Measurements from ENCODE around the gene CCBE1. TPM values are rescaled to one million over a fixed set of nuclear protein-coding genes. Genes with fewer than 3 reads are reported as not detected.

Gene CCBE1
- total RNA-seq, 1 donor from 2014 or later = not detected

- Mint-ChIP-seq H3K4me3 (no peak overlapping the region), H3K9me3 (no peaks in the 10 kb centered on the region), H3K4me1 (no peaks in the 10 kb centered on the region), H3K27ac (no peak overlapping the region), H3K27me3 (no peaks in the 10 kb centered on the region), H3K36me3 (ENCODE audit: low read depth) (no peaks in the 10 kb centered on the region)
- DNase-seq = no peak
- intact Hi-C loops (cut with micrococcal nuclease) = no loop called here
These were observed 92.3 kb downstream of the CCBE1 start for GRCh38 chr18:59604877-59605276.

- no peaks in the 10 kb centered on the region for H3K36me3 Mint-ChIP-seq (ENCODE audit: low read depth)
- intact Hi-C loops (cut with micrococcal nuclease) = no loop called here
These were observed 100.2 kb downstream of the CCBE1 start for GRCh38 chr18:59597049-59597448.

GRCh38 chr18:59593291-59593717 lies 103.9 kb downstream of the CCBE1 start:
- intact Hi-C loops (cut with micrococcal nuclease) = no loop called here
- no peaks in the 10 kb centered on the region for H3K36me3 Mint-ChIP-seq (ENCODE audit: low read depth)
- no peak overlapping the region for H3K4me3 Mint-ChIP-seq
- DNase-seq = no peak
- H3K27me3 Mint-ChIP-seq = no peaks in the 10 kb centered on the region
- no peak overlapping the region for H3K27ac Mint-ChIP-seq
- H3K9me3 Mint-ChIP-seq = no peaks in the 10 kb centered on the region
- no peaks in the 10 kb centered on the region for H3K4me1 Mint-ChIP-seq

More at GRCh38 chr18:59597049-59597448, 100.2 kb downstream of the CCBE1 start:
- Mint-ChIP-seq H3K9me3 (no peaks in the 10 kb centered on the region), H3K4me1 (no peaks in the 10 kb centered on the region), H3K4me3 (no peak overlapping the region), H3K27me3 (no peaks in the 10 kb centered on the region), H3K27ac (no peak overlapping the region)
- DNase-seq = no peak

- Mint-ChIP-seq H3K27ac (no peak overlapping the region), H3K4me3 (no peak overlapping the region)
- intact Hi-C loops (cut with micrococcal nuclease) = no loop called here
These were observed 104.6 kb downstream of the CCBE1 start for GRCh38 chr18:59592624-59593023.

GRCh38 chr18:59582395-59582794 lies 114.8 kb downstream of the CCBE1 start:
- H3K27ac Mint-ChIP-seq = no peak overlapping the region
- H3K9me3 Mint-ChIP-seq = no peaks in the 10 kb centered on the region
- H3K4me3 Mint-ChIP-seq = no peak overlapping the region
- intact Hi-C loops (cut with micrococcal nuclease) = no loop called here
- no peaks in the 10 kb centered on the region for H3K4me1 Mint-ChIP-seq
- H3K36me3 Mint-ChIP-seq (ENCODE audit: low read depth) = no peaks in the 10 kb centered on the region
- H3K27me3 Mint-ChIP-seq = peaks cover 3% of the 10 kb centered on the region
- no peak for DNase-seq

More at GRCh38 chr18:59592624-59593023, 104.6 kb downstream of the CCBE1 start:
- H3K27me3 Mint-ChIP-seq = no peaks in the 10 kb centered on the region
- DNase-seq = no peak
- no peaks in the 10 kb centered on the region for H3K9me3 Mint-ChIP-seq
- no peaks in the 10 kb centered on the region for H3K36me3 Mint-ChIP-seq (ENCODE audit: low read depth)
- H3K4me1 Mint-ChIP-seq = no peaks in the 10 kb centered on the region

GRCh38 chr18:59579509-59579908 lies 117.7 kb downstream of the CCBE1 start:
- Mint-ChIP-seq H3K9me3 (no peaks in the 10 kb centered on the region), H3K4me3 (no peak overlapping the region), H3K36me3 (ENCODE audit: low read depth) (no peaks in the 10 kb centered on the region), H3K27ac (no peak overlapping the region), H3K27me3 (peaks cover 2% of the 10 kb centered on the region), H3K4me1 (no peaks in the 10 kb centered on the region)
- DNase-seq = no peak
- intact Hi-C loops (cut with micrococcal nuclease) = no loop called here

GRCh38 chr18:59577386-59577655 lies 119.9 kb downstream of the CCBE1 start:
- peaks cover 2% of the 10 kb centered on the region for H3K27me3 Mint-ChIP-seq
- H3K4me3 Mint-ChIP-seq = no peak overlapping the region
- no peak overlapping the region for H3K27ac Mint-ChIP-seq
- no peaks in the 10 kb centered on the region for H3K4me1 Mint-ChIP-seq
- H3K36me3 Mint-ChIP-seq (ENCODE audit: low read depth) = no peaks in the 10 kb centered on the region
- intact Hi-C loops (cut with micrococcal nuclease) = no loop called here
- no peak for DNase-seq
- no peaks in the 10 kb centered on the region for H3K9me3 Mint-ChIP-seq

GRCh38 chr18:59576541-59577385 lies 120.5 kb downstream of the CCBE1 start:
- Mint-ChIP-seq H3K9me3 (no peaks in the 10 kb centered on the region), H3K4me1 (no peaks in the 10 kb centered on the region), H3K27me3 (peaks cover 2% of the 10 kb centered on the region), H3K4me3 (no peak overlapping the region), H3K27ac (no peak overlapping the region), H3K36me3 (ENCODE audit: low read depth) (no peaks in the 10 kb centered on the region)
- intact Hi-C loops (cut with micrococcal nuclease) = no loop called here
- DNase-seq = no peak

GRCh38 chr18:59575995-59576394 lies 121.2 kb downstream of the CCBE1 start:
- H3K36me3 Mint-ChIP-seq (ENCODE audit: low read depth) = no peaks in the 10 kb centered on the region
- DNase-seq = no peak
- H3K9me3 Mint-ChIP-seq = no peaks in the 10 kb centered on the region
- no peaks in the 10 kb centered on the region for H3K4me1 Mint-ChIP-seq
- intact Hi-C loops (cut with micrococcal nuclease) = no loop called here
- H3K27ac Mint-ChIP-seq = no peak overlapping the region
- H3K4me3 Mint-ChIP-seq = no peak overlapping the region
- H3K27me3 Mint-ChIP-seq = peaks cover 2% of the 10 kb centered on the region

GRCh38 chr18:59573962-59574361 lies 123.3 kb downstream of the CCBE1 start:
- Mint-ChIP-seq H3K9me3 (no peaks in the 10 kb centered on the region), H3K36me3 (ENCODE audit: low read depth) (no peaks in the 10 kb centered on the region), H3K27ac (no peak overlapping the region), H3K4me1 (no peaks in the 10 kb centered on the region), H3K4me3 (no peak overlapping the region), H3K27me3 (peaks cover 2% of the 10 kb centered on the region)
- no peak for DNase-seq
- intact Hi-C loops (cut with micrococcal nuclease) = no loop called here

GRCh38 chr18:59571902-59572301 lies 125.3 kb downstream of the CCBE1 start:
- intact Hi-C loops (cut with micrococcal nuclease) = no loop called here
- H3K9me3 Mint-ChIP-seq = no peaks in the 10 kb centered on the region
- H3K36me3 Mint-ChIP-seq (ENCODE audit: low read depth) = no peaks in the 10 kb centered on the region
- no peaks in the 10 kb centered on the region for H3K4me1 Mint-ChIP-seq
- no peak for DNase-seq
- peaks cover 5% of the 10 kb centered on the region for H3K27me3 Mint-ChIP-seq
- no peak overlapping the region for H3K27ac Mint-ChIP-seq
- H3K4me3 Mint-ChIP-seq = no peak overlapping the region

GRCh38 chr18:59570796-59571195 lies 126.4 kb downstream of the CCBE1 start:
- intact Hi-C loops (cut with micrococcal nuclease) = no loop called here
- H3K27ac Mint-ChIP-seq = no peak overlapping the region
- H3K4me1 Mint-ChIP-seq = no peaks in the 10 kb centered on the region
- DNase-seq = no peak
- H3K4me3 Mint-ChIP-seq = no peak overlapping the region
- H3K27me3 Mint-ChIP-seq = peaks cover 5% of the 10 kb centered on the region
- H3K36me3 Mint-ChIP-seq (ENCODE audit: low read depth) = no peaks in the 10 kb centered on the region
- no peaks in the 10 kb centered on the region for H3K9me3 Mint-ChIP-seq

GRCh38 chr18:59570101-59570775 lies 127.0 kb downstream of the CCBE1 start:
- H3K36me3 Mint-ChIP-seq (ENCODE audit: low read depth) = no peaks in the 10 kb centered on the region
- intact Hi-C loops (cut with micrococcal nuclease) = no loop called here
- DNase-seq = no peak
- H3K27me3 Mint-ChIP-seq = peaks cover 5% of the 10 kb centered on the region
- H3K4me3 Mint-ChIP-seq = no peak overlapping the region
- H3K4me1 Mint-ChIP-seq = no peaks in the 10 kb centered on the region
- H3K9me3 Mint-ChIP-seq = no peaks in the 10 kb centered on the region
- H3K27ac Mint-ChIP-seq = no peak overlapping the region

- Mint-ChIP-seq H3K27me3 (peaks cover 3% of the 10 kb centered on the region), H3K36me3 (ENCODE audit: low read depth) (no peaks in the 10 kb centered on the region), H3K4me3 (no peak overlapping the region), H3K4me1 (no peaks in the 10 kb centered on the region), H3K27ac (no peak overlapping the region), H3K9me3 (no peaks in the 10 kb centered on the region)
- intact Hi-C loops (cut with micrococcal nuclease) = no loop called here
- DNase-seq = no peak
These were observed 127.8 kb downstream of the CCBE1 start for GRCh38 chr18:59569390-59569791.

Data from activated CD4-positive, alpha-beta T cell treated with anti-CD3 and anti-CD28 coated beads, Interleukin-2, amount 10 ng/mL, durations not matched to agents 24 days and 14 days (primary cell).